Thymus (tissue), 11 donors: Measurements from ENCODE around the gene C2orf92. TPM values are rescaled to one million over a fixed set of nuclear protein-coding genes. Genes with fewer than 3 reads are reported as not detected.
"Not testable (repeated sequence)": the region's sequence is repeated elsewhere in the genome, so short reads cannot be mapped to it uniquely, and the experiment has no call there.

Experiments used
- DNase-seq, 9 donors: peaks; one replicate each; pipeline ENCODE4 v3.0.0-alpha.2; 2013; ENCODE audit warnings: low spot score in 9 of 9, low read depth in 6 of 9, missing footprints in 1 of 9
- H3K27ac ChIP-seq, 2 donors: one replicate each; pipeline ENCODE4 v1.5.1; 2013; ENCODE audit warnings: control low read depth in 1 of 2, low read depth in 1 of 2, low read length in 1 of 2, mild to moderate bottlenecking in 1 of 2, moderate library complexity in 1 of 2
- H3K27me3 ChIP-seq, 2 donors: one replicate each; pipeline ENCODE4 v1.5.1; 2013; ENCODE audit warnings: low read length in 1 of 2; ENCODE audit not compliant: control insufficient read depth in 2 of 2, insufficient read depth in 1 of 2
- H3K36me3 ChIP-seq, 2 donors: one replicate each; pipeline ENCODE4 v1.5.1; 2013; ENCODE audit warnings: low read length in 1 of 2, mild to moderate bottlenecking in 1 of 2, moderate library complexity in 1 of 2; ENCODE audit not compliant: control insufficient read depth in 2 of 2, insufficient read depth in 2 of 2
- H3K4me1 ChIP-seq, 2 donors: one replicate each; pipeline ENCODE4 v1.5.1; 2013; ENCODE audit warnings: low read length in 2 of 2; ENCODE audit not compliant: control insufficient read depth in 2 of 2, insufficient read depth in 2 of 2
- H3K4me3 ChIP-seq, 2 donors: one replicate each; pipeline ENCODE4 v1.5.1; 2013; ENCODE audit warnings: low read length in 2 of 2, control low read depth in 1 of 2, mild to moderate bottlenecking in 1 of 2
- H3K9me3 ChIP-seq, 2 donors: one replicate each; pipeline ENCODE4 v1.5.1; 2013; ENCODE audit warnings: low read length in 1 of 2, mild to moderate bottlenecking in 1 of 2; ENCODE audit not compliant: control insufficient read depth in 2 of 2, insufficient read depth in 1 of 2
- WGBS: extraction: QIAGEN DNeasy Blood & Tissue Kit; methylation state at CpG from one replicate; pipeline ENCODE4 v1.1.7; 2013; 5-methylcytosine and 5-hydroxymethylcytosine counted together
- polyA plus RNA-seq: library from polyadenylated mRNA; stranded (reverse); fragments of 200-250 nt; gene quantifications from one replicate; pipeline ENCODE4 v1.2.3, GENCODE V29; 2013
- total RNA-seq: library from RNA; stranded (reverse); fragments of 120-200 nt; gene quantifications from one replicate; pipeline ENCODE4 v1.2.4, GENCODE V29; 2013
- donor health status: healthy.

Gene C2orf92
- total and polyA plus RNA-seq, 2 donors = 2.9 to 13.1 TPM

DNA sequence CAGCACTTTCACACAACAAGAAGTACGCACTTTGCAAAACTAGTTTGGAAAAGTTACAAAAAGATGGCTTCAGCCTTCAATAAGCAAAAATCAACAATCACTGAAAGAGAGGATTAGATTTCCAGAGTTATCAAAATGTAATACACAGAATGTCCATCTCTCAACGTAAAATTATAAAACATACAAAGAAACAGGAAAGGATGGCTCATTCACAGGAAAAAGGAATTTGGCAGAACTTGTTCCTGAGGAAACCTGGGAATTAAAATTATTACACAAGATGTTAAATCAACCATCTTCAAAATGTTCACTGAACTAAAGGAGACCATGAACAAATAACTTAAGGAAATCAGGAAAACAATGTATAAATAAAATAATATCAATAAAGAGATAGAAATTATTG, 8.0 kb downstream of the C2orf92 start:
- no peak overlapping the region for H3K27ac ChIP-seq
- 96% methylated on average over 2 of the region's 2 CpGs for WGBS
- H3K4me1 ChIP-seq = peaks cover 0 to 5% of the 10 kb centered on the region in 2 donors
- H3K36me3 ChIP-seq = no peaks in the 10 kb centered on the region
- no peak overlapping the region for H3K4me3 ChIP-seq
- no peak for DNase-seq
- H3K27me3 ChIP-seq = no peaks in the 10 kb centered on the region
- H3K9me3 ChIP-seq = no peaks in the 10 kb centered on the region

DNA sequence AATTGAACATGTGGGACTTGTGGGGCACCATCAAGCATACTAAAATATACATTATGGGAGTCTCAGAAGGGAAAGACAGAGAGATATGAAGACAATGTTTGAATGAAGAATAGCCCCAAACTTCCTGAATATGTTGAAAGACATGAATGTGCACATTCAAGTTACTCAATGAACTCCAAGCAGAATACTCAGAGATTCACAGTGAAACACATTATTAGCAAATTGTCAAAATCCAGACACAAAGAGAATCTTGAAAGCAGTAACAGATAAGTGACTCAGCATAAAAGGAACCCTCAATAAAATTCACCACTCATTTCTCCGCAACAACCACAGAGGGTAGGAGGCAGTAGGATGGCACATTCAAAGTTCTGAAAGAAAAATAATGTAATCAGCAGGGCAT, 8.8 kb downstream of the C2orf92 start:
- Histone ChIP-seq H3K4me1 (peaks cover 0 to 1% of the 10 kb centered on the region in 2 donors), H3K36me3 (no peaks in the 10 kb centered on the region), H3K9me3 (no peaks in the 10 kb centered on the region), H3K27me3 (no peaks in the 10 kb centered on the region), H3K27ac (no peak overlapping the region), H3K4me3 (no peak overlapping the region)
- WGBS = 75% methylated on average over 1 of the region's 1 CpG
- no peak for DNase-seq

DNA sequence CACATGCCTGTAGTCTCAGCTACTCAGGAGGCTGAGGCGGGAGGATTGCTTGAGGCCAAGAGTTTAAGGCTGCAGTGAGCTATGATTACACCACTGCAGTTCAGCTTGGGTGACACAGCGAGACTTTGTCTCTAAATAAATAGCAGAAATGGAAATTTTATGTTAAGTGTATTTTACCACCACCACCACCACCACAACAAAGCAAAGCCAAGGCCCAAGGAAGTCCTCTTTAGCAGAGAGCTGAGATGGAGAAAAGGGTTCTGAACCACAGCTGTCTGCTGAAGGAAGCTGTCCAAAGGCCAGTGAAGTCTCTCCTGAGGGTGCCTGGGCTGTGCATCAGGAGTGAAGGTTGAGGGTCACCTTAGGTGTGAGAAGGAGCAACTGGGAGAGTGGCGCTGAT, 17.7 kb downstream of the C2orf92 start:
- H3K36me3 ChIP-seq, H3K27ac ChIP-seq, H3K4me1 ChIP-seq, H3K9me3 ChIP-seq, H3K4me3 ChIP-seq, H3K27me3 ChIP-seq, DNase-seq: not testable (repeated sequence)
- 63% methylated on average over 2 of the region's 3 CpGs for WGBS

DNA sequence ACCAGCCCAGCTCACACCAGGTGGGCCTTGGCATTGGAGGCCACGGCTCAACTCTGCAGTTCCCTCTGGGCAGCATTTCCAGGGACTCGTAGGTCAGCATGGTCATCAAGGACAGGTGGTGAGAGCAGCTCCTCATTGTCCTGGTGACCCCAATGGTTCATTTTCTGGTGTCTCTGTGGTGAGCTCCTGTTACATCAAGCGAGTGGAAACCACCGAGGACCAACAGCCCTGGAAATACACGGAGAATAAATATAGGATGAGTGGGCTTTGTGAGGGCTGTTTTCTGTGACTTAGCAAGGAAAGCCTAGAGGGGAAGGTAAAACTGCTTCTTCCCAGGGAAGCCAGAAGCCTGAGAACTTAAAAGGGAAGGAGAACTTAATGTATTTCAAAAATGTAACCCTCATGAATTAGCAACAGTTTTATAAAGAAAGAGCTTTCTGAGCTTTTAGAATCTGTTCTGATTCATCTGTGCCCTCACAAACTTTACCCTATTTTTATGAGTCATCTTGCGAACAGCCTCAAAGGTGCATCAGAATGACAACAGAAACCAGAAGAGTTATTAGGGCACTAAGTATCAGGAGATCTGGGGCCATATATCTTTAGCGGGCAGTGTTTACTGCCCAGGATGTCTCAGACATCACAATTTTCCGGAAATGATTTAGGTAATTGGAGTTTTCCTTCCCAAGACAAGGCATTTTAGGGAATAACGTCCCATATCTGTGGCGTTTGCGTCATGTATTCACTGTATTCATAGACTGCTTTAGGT, 18.7 kb downstream of the C2orf92 start:
- WGBS = 97% methylated on average over 11 of the region's 11 CpGs
- Histone ChIP-seq H3K9me3 (no peaks in the 10 kb centered on the region), H3K4me3 (no peak overlapping the region), H3K27ac (no peak overlapping the region), H3K27me3 (no peaks in the 10 kb centered on the region), H3K4me1 (no peaks in the 10 kb centered on the region), H3K36me3 (no peaks in the 10 kb centered on the region)
- DNase-seq = no peak

DNA sequence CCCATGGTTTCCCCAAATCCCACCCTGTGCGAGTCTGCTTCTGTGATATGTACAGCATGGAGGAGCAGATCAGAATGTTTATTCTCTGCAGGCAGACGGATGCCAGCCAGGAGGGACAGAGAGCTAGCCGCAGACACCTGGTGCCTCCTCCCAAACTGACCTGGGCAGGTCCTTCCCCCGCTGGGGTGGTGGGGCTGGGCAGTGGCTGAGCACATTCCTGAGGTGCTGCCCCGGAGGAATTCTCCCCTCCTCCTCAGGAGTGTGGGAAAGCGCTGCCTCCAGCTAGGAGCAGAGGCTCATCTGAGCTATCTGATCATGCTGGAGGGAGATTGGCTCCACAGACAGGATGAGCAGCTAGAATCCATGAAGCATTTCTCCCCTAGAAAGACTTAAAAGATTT, 21.7 kb downstream of the C2orf92 start:
- no peak for DNase-seq
- Histone ChIP-seq H3K4me1 (no peaks in the 10 kb centered on the region), H3K27me3 (no peaks in the 10 kb centered on the region), H3K27ac (no peak overlapping the region), H3K36me3 (no peaks in the 10 kb centered on the region), H3K9me3 (no peaks in the 10 kb centered on the region), H3K4me3 (no peak overlapping the region)
- 97% methylated on average over 6 of the region's 6 CpGs for WGBS

DNA sequence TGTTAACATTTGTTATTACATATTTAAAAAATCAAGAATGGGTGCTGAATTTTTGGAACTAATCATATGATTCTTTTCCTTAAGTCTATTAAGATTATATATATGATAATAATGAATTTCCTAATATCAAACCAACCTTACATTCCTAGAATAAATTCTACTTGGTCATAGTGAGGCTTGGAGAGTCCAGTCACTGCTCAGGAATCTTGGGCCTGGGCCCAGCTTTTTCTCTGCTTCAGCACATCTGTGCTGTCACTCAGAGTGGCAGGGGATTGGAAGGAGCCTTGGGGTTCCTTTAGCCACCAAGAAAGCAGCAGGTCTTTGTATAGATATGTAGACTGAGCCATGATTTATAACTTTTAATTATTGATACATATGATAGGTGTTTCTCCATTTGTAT, 24.0 kb downstream of the C2orf92 start:
- H3K9me3 ChIP-seq = no peaks in the 10 kb centered on the region
- no peak for DNase-seq

DNA sequence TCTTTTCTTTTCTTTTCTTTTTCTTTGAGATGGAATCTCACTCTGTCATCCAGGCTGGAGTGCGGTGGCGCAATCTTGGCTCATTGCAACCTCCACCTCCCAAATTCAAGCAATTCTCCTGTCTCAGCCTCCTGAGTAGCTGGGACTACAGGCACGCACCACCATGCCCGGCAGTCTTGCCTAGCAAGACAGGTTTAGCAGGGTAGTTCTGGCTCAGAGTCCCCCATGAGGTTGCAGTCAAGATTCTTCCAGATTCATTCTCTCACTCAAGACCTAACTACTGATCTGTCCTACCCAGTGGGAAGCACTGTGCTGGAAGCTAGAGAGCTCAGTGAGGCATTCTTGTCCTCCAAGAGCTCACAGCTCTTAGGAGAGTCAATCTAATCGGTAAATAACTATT, 26.2 kb downstream of the C2orf92 start:
- Histone ChIP-seq H3K9me3 (no peaks in the 10 kb centered on the region), H3K4me3 (no peak overlapping the region), H3K4me1 (peaks cover 0 to 9% of the 10 kb centered on the region in 2 donors), H3K27ac (no peak overlapping the region), H3K36me3 (no peaks in the 10 kb centered on the region), H3K27me3 (no peaks in the 10 kb centered on the region)
- WGBS = 98% methylated on average over 5 of the region's 5 CpGs
- no peak for DNase-seq

More for the DNA sequence above, 24.0 kb downstream of the C2orf92 start:
- Histone ChIP-seq H3K4me3 (no peak overlapping the region), H3K36me3 (no peaks in the 10 kb centered on the region), H3K27me3 (no peaks in the 10 kb centered on the region), H3K27ac (no peak overlapping the region), H3K4me1 (peaks cover 0 to 3% of the 10 kb centered on the region in 2 donors)

DNA sequence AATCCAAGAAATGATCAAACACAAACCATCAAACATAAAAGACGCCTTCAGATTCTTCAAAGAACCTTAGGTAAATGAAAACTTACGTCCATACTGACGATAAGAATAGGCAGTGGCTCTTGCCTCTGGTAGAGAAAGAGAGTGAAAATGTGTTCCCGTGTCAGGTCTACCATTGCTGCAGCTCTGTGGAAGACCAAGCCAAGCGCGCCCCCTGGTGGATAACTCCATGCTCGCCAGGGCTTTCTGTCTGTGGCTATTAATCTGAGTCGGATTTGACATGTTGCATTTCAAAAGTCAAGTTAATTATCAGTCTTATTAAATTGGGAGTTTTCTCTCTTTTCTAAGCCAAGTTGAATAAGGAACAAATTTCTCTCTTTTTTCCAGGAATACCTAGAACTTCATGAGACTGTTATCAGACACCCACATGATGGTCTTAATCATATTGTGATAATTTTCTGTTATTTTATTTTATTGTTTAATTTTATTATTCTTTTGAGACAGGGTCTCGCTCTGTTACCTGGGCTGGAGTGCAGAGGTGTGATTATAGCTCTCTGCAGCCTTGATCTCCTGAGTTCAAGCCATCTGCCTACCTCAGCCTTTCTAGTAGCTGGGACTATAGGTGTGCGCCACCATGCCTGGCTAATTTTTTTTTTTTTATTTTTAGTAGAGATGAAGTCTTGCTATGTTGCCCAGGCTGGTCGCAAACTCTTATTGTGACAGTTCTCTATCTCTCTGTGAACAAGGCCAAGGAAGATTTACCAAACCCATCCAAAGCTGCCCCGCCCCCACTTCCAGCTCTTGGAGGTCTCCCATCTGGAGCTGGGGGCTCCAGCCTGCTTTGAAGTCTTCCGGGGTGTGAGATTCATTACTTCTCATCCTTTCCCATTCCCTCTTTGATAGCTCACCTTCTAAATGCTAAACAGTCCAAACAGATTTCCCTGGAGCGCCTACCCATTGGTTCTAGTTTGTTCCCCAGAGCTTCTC, 28.0 kb downstream of the C2orf92 start:
- no peaks in the 10 kb centered on the region for H3K36me3 ChIP-seq
- peaks cover 0 to 9% of the 10 kb centered on the region in 2 donors for H3K4me1 ChIP-seq
- 32% methylated on average over 14 of the region's 14 CpGs for WGBS
- no peak overlapping the region for H3K27ac ChIP-seq
- peak; percentile 63 to 92 (median 80) for DNase-seq
- no peak overlapping the region for H3K4me3 ChIP-seq
- H3K27me3 ChIP-seq = no peaks in the 10 kb centered on the region
- no peaks in the 10 kb centered on the region for H3K9me3 ChIP-seq

DNA sequence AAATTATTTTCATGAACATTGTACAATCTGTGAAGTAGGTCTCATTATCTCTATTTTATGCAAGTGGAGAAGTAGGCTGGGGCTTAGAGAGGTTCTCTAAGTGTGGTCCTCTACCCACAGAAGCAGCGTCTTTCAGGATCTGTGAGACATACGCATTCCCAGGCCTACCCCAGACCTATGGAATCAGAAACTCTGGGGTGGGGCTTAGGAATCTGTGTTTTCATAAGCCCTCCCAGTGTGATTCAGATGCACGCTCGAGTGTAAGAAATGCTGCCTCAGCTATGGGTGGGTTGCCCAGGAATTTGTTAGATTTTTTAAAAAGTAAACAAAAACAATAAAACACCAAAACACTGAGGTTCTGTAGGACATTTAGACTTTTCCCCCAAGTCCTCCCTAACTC, 29.0 kb downstream of the C2orf92 start:
- Histone ChIP-seq H3K9me3 (no peaks in the 10 kb centered on the region), H3K36me3 (no peaks in the 10 kb centered on the region), H3K27ac (no peak overlapping the region), H3K4me3 (no peak overlapping the region), H3K4me1 (peaks cover 0 to 9% of the 10 kb centered on the region in 2 donors), H3K27me3 (no peaks in the 10 kb centered on the region)
- DNase-seq = no peak
- WGBS = 95% methylated on average over 4 of the region's 4 CpGs
